NB4 (cell line): ENCODE results near the gene GADD45A.
"Not testable (repeated sequence)": the region's sequence is repeated elsewhere in the genome, so short reads cannot be mapped to it uniquely, and the experiment has no call there.

Experiments used
- DNase-seq: peaks from one replicate; pipeline ENCODE4 v3.0.0; 2010; ENCODE audit warnings: low read depth
- H3K4me3 ChIP-seq: one replicate; pipeline ENCODE4 v1.5.1; 2011; ENCODE audit warnings: mild to moderate bottlenecking, low read depth, low read length, moderate library complexity
- MYC ChIP-seq: IDR thresholded peaks from 2 replicates; pipeline ENCODE4 v1.6.1; 2011; ENCODE audit warnings: low read depth, low read length
- POLR2A ChIP-seq: IDR thresholded peaks from 2 replicates; pipeline ENCODE4 v1.6.1; 2011; ENCODE audit warnings: mild to moderate bottlenecking; ENCODE audit not compliant: insufficient read length; ENCODE audit errors: extremely low read depth
- TF ChIP-seq, protein P1 (sequence below): IDR thresholded peaks from 2 replicates; pipeline ENCODE4 v1.6.1; 2011; ENCODE audit warnings: low read depth, low read length
- TF ChIP-seq, protein P2 (sequence below): IDR thresholded peaks from one replicate; pipeline ENCODE4 v1.5.1; 2012; ENCODE audit warnings: low read depth, low read length

The GADD45A gene

GRCh38 chr1:67662884-67663283 lies 22.1 kb upstream of the GADD45A start:
- no peak for DNase-seq
- no peak overlapping the region for H3K4me3 ChIP-seq
- TF ChIP-seq, protein P1, sequence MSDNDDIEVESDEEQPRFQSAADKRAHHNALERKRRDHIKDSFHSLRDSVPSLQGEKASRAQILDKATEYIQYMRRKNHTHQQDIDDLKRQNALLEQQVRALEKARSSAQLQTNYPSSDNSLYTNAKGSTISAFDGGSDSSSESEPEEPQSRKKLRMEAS: no peak
- TF ChIP-seq POLR2A: no peak
- no peak for TF ChIP-seq MYC
- TF ChIP-seq, protein P2, sequence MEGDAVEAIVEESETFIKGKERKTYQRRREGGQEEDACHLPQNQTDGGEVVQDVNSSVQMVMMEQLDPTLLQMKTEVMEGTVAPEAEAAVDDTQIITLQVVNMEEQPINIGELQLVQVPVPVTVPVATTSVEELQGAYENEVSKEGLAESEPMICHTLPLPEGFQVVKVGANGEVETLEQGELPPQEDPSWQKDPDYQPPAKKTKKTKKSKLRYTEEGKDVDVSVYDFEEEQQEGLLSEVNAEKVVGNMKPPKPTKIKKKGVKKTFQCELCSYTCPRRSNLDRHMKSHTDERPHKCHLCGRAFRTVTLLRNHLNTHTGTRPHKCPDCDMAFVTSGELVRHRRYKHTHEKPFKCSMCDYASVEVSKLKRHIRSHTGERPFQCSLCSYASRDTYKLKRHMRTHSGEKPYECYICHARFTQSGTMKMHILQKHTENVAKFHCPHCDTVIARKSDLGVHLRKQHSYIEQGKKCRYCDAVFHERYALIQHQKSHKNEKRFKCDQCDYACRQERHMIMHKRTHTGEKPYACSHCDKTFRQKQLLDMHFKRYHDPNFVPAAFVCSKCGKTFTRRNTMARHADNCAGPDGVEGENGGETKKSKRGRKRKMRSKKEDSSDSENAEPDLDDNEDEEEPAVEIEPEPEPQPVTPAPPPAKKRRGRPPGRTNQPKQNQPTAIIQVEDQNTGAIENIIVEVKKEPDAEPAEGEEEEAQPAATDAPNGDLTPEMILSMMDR: no peak

DNA sequence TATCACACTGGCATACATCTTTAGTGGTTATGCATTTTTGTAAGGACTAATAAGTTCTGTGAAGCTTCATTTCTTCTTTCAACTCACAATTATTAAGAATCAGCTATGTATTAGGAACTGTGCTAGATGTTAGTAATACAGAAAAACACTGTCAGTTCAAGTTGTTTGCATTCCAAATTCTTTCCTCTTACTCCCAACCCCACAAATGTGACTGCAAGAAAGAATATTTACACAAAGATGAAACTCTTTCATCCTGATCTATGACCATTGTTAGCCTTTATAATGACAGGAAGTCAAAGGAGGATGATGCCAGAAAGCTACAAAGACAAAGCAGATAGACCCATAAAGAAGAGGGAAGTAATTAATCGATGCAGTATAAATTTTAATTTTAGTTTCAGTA lies 21.0 kb upstream of the GADD45A start:
- no peak for TF ChIP-seq POLR2A
- TF ChIP-seq, protein P2: no peak
- TF ChIP-seq, protein P1: no peak
- no peak for TF ChIP-seq MYC
- no peak overlapping the region for H3K4me3 ChIP-seq
- no peak for DNase-seq

DNA sequence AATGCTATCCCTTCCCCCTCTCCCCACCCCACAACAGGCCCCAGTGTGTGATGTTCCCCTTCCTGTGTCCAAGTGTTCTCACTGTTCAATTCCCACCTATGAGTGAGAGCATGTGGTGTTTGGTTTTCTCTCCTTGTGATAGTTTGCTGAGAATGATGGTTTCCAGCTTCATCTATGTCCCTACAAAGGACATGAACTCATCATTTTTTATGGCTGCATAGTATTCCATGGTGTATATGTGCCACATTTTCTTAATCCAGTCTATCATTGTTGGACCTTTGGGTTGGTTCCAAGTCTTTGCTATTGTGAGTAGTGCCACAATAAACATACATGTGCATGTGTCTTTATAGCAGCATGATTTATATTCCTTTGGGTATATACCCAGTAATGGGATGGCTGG lies 19.7 kb upstream of the GADD45A start:
- not testable (repeated sequence) for H3K4me3 ChIP-seq, DNase-seq

GRCh38 chr1:67666636-67667035 lies 18.4 kb upstream of the GADD45A start:
- no peak overlapping the region for H3K4me3 ChIP-seq
- DNase-seq: no peak
- TF ChIP-seq, protein P2: no peak
- no peak for TF ChIP-seq POLR2A
- TF ChIP-seq, protein P1: no peak
- no peak for TF ChIP-seq MYC

GRCh38 chr1:67668660-67669059 lies 16.3 kb upstream of the GADD45A start:
- H3K4me3 ChIP-seq: no peak overlapping the region
- DNase-seq: no peak
- TF ChIP-seq MYC: no peak
- TF ChIP-seq, protein P1: no peak
- no peak for TF ChIP-seq POLR2A
- TF ChIP-seq, protein P2: no peak

GRCh38 chr1:67672260-67672803 lies 12.7 kb upstream of the GADD45A start:
- TF ChIP-seq, protein P2: no peak
- TF ChIP-seq MYC (no peak), POLR2A (no peak)
- TF ChIP-seq, protein P1: no peak
- no peak for DNase-seq
- H3K4me3 ChIP-seq: no peak overlapping the region
